Caco-2 (cell line): ENCODE measurements around the gene TMEM187. TPM values are rescaled to one million over a fixed set of nuclear protein-coding genes. Genes with fewer than 3 reads are reported as not detected.

Source experiments
- BruUV-seq: library from RNA; stranded (reverse); fragments of 400-500 nt; replicated peaks from 2 replicates; lab custom pipeline; 2021; lab: Mats Ljungman, UMichigan
- CTCF ChIA-PET: fragments of 300-600 bp; sonication (Branson Sonifier 250); formaldehyde crosslinking; loops from one replicate; lab custom pipeline; 2022; ENCODE audit warnings: antibody characterized with exemption; lab: Charles Lee
- POLR2A ChIA-PET: fragments of 300-600 bp; sonication (Branson Sonifier 250); formaldehyde crosslinking; loops from one replicate; lab custom pipeline; 2022; ENCODE audit warnings: antibody characterized with exemption; lab: Charles Lee
- DNase-seq, 2 experiments: peaks; one replicate each; pipeline versions ENCODE4 v3.0.0 to v3.0.0-alpha.2; 2020 to 2022
- H3K27me3 ChIP-seq: replicated peaks from 2 replicates; pipeline ENCODE4 v1.6.0; 2011; ENCODE audit warnings: low read length; ENCODE audit not compliant: control insufficient read depth, insufficient read depth
- H3K36me3 ChIP-seq: 2 replicates; pipeline ENCODE4 v1.5.1; 2011; ENCODE audit warnings: low read length; ENCODE audit not compliant: control insufficient read depth, insufficient read depth
- H3K4me1 ChIP-seq: fragments of 250-450 bp; sonication (Bioruptor Pico); 2 replicates; pipeline ENCODE4 v1.5.1; 2020; ENCODE audit warnings: mild to moderate bottlenecking
- H3K4me3 ChIP-seq: 2 replicates; pipeline ENCODE4 v1.5.1; 2011; ENCODE audit warnings: low read depth, mild to moderate bottlenecking, control low read depth, low read length
- H3K9me3 ChIP-seq: fragments of 250-450 bp; sonication (Bioruptor Pico); 2 replicates; pipeline ENCODE4 v1.5.1; 2020; ENCODE audit warnings: mild to moderate bottlenecking, moderate library complexity
- H3K27ac Mint-ChIP-seq: one replicate; pipeline ENCODE4 v1.8.0; 2022; ENCODE audit warnings: mixed read lengths; ENCODE audit not compliant: unreplicated experiment
- H3K27me3 Mint-ChIP-seq: one replicate; pipeline ENCODE4 v1.8.0; 2022; ENCODE audit warnings: mixed read lengths; ENCODE audit not compliant: insufficient read depth, unreplicated experiment
- H3K36me3 Mint-ChIP-seq: one replicate; pipeline ENCODE4 v1.8.0; 2022; ENCODE audit warnings: mild to moderate bottlenecking, mixed read lengths; ENCODE audit not compliant: insufficient read depth, unreplicated experiment
- H3K4me1 Mint-ChIP-seq: one replicate; pipeline ENCODE4 v1.8.0; 2022; ENCODE audit warnings: low read depth, mixed read lengths; ENCODE audit not compliant: unreplicated experiment
- H3K4me3 Mint-ChIP-seq: one replicate; pipeline ENCODE4 v1.8.0; 2022; ENCODE audit warnings: mild to moderate bottlenecking, moderate library complexity, mixed read lengths; ENCODE audit not compliant: unreplicated experiment
- H3K9me3 Mint-ChIP-seq: one replicate; pipeline ENCODE4 v1.8.0; 2022; ENCODE audit warnings: mixed read lengths; ENCODE audit not compliant: unreplicated experiment
- intact Hi-C: fragments of 100-400 bp; cut with micrococcal nuclease; formaldehyde crosslinking; loops from one replicate; pipeline ENCODE4 v1.10.0; 2022; ENCODE audit not compliant: unreplicated experiment
- total RNA-seq: library from RNA; stranded (reverse); gene quantifications from 2 replicates; pipeline ENCODE4 v1.2.3, GENCODE V29; 2022
- TF ChIP-seq, protein P1 (sequence below), 2 experiments: fragments of 200-600 bp in 1 of 2; IDR thresholded peaks; 1 replicate in 1 of 2; 2 replicates in 1 of 2; pipeline versions ENCODE4 v1.5.1 to v1.8.0; 2011 to 2022; ENCODE audit warnings: antibody characterized with exemption in 1 of 2, control low read depth in 1 of 2, inconsistent platforms in 1 of 2, low read depth in 1 of 2, low read length in 1 of 2, mild to moderate bottlenecking in 1 of 2, moderate library complexity in 1 of 2; ENCODE audit not compliant: insufficient read depth in 1 of 2, severe bottlenecking in 1 of 2, unreplicated experiment in 1 of 2

TMEM187 gene
- total RNA-seq, 1 experiment from 2014 or later: 4.9 TPM

DNA sequence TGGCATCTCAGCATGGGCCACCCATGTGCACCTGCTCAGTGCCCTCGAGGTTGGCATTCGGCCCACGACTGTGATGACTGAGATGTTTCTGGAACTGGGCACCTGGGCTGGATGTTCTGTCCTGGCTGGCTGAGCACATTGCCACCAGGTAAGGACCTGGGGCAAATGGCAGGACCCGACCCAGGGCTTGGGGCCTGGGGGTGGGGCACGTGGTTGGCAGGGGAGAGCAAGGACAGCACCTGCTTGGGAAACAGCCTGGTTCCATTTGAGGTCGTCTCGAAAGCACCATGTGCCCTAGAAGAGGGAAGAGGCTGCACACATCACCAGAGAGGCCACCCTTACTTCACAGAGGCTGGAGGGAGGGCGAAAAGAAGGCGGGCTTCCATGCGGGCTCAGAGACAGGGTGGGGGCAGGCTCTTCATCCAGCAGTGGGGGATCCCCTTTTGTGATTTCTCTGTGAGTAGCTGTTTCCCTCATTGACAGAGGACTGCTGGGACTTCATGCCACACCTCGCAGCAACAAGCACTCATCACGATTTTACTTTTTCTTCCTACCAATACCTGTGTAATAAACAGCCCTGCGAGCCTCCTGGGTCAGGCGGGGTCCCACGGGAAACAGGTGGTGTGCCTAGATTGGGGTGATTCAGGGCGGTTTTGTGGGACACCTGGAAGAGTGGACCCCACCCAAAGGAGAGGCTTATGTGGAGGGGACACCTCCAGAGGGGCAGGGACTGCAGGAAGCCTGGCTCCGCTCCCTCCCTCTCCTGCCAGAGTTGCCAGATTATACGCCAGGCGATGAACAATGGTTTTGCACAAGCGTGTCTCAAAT, 12.0 kb downstream of the TMEM187 start:
- TF ChIP-seq, protein P1, sequence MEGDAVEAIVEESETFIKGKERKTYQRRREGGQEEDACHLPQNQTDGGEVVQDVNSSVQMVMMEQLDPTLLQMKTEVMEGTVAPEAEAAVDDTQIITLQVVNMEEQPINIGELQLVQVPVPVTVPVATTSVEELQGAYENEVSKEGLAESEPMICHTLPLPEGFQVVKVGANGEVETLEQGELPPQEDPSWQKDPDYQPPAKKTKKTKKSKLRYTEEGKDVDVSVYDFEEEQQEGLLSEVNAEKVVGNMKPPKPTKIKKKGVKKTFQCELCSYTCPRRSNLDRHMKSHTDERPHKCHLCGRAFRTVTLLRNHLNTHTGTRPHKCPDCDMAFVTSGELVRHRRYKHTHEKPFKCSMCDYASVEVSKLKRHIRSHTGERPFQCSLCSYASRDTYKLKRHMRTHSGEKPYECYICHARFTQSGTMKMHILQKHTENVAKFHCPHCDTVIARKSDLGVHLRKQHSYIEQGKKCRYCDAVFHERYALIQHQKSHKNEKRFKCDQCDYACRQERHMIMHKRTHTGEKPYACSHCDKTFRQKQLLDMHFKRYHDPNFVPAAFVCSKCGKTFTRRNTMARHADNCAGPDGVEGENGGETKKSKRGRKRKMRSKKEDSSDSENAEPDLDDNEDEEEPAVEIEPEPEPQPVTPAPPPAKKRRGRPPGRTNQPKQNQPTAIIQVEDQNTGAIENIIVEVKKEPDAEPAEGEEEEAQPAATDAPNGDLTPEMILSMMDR (IDR thresholded peaks at IDR 0.05; ENCODE audit: insufficient read depth in 1 of 2, low read depth in 1 of 2, low read length in 1 of 2, severe bottlenecking in 1 of 2, unreplicated experiment in 1 of 2): no peak
- no peaks in the 10 kb centered on the region for H3K9me3 ChIP-seq
- DNase-seq: no peak
- Mint-ChIP-seq H3K9me3 (no peaks in the 10 kb centered on the region), H3K27me3 (no peaks in the 10 kb centered on the region), H3K4me1 (no peaks in the 10 kb centered on the region), H3K27ac (no peak overlapping the region), H3K4me3 (no peak overlapping the region), H3K36me3 (no peaks in the 10 kb centered on the region)
- BruUV-seq: no TSS peak
- ChIA-PET CTCF (no interaction called here), POLR2A (no interaction called here)
- H3K27me3 ChIP-seq: no peaks in the 10 kb centered on the region
- no peaks in the 10 kb centered on the region for H3K4me1 ChIP-seq
- H3K4me3 ChIP-seq: no peak overlapping the region
- no peaks in the 10 kb centered on the region for H3K36me3 ChIP-seq
- intact Hi-C loops: no loop called here

DNA sequence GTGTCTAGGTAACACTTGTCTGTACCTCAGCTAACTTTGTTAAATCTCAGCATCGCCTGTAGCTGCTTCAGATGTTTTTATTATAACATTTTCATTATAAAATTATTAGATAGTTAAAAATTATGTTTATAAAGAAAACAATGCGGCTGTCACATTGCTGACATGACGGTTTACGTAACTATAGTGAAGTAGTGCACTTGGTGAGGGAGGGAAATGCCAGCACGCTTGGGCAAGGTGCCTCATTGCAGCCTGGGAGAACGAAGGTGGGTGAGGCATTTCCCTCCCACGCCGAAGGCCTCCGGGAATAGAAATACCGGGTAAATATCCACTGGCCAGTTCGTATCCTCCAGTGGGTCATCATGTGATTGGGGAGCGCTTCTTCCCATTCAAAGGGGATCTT, 15.9 kb downstream of the TMEM187 start:
- H3K36me3 Mint-ChIP-seq: no peaks in the 10 kb centered on the region
- BruUV-seq: no TSS peak
- H3K4me1 Mint-ChIP-seq: no peaks in the 10 kb centered on the region
- ChIA-PET POLR2A (no interaction called here), CTCF (no interaction called here)
- TF ChIP-seq, protein P1 (IDR thresholded peaks at IDR 0.05; ENCODE audit: insufficient read depth in 1 of 2, low read depth in 1 of 2, low read length in 1 of 2, severe bottlenecking in 1 of 2, unreplicated experiment in 1 of 2): no peak
- no peak overlapping the region for H3K27ac Mint-ChIP-seq
- Histone ChIP-seq H3K4me3 (no peak overlapping the region), H3K9me3 (no peaks in the 10 kb centered on the region), H3K4me1 (no peaks in the 10 kb centered on the region), H3K27me3 (no peaks in the 10 kb centered on the region), H3K36me3 (no peaks in the 10 kb centered on the region)
- no peaks in the 10 kb centered on the region for H3K27me3 Mint-ChIP-seq
- H3K9me3 Mint-ChIP-seq: no peaks in the 10 kb centered on the region
- H3K4me3 Mint-ChIP-seq: no peak overlapping the region
- intact Hi-C loops: no loop called here
- DNase-seq: no peak

DNA sequence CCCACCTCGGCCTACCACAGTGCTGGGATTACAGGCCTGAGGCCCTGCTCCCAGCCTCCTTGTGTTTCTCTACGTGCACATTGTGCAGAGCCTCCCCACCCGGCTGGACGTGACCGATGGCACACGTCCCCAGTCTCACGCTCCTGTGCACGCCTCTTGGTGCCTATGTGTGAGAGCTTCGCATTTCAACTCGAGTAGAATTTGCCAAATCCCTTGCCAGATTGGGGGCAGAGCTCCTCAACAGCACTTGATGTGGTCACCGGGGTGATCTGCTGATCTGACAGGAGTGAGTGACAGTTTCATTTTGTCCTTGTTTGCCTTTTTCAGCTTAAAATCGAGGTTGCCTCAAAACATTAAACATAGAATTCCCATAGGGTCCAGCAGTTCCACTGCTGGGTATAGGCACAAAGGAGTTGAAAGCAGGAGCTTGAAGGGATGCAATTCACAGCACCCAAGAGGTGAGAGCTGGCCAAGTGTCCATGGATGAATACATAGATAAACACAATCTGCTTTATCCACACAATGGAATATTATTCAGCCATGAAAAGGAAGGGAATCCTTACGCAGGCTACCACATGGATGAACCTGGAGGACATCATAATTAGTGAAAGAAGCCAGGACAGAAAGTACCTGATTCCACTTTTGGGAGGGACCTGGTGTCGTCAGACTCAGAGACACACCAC, 17.6 kb downstream of the TMEM187 start:
- no peaks in the 10 kb centered on the region for H3K9me3 ChIP-seq

More for the DNA sequence above, 17.6 kb downstream of the TMEM187 start:
- POLR2A ChIA-PET: no interaction called here
- Histone ChIP-seq H3K27me3 (no peaks in the 10 kb centered on the region), H3K4me1 (no peaks in the 10 kb centered on the region), H3K36me3 (no peaks in the 10 kb centered on the region), H3K4me3 (no peak overlapping the region)
- TF ChIP-seq, protein P1 (IDR thresholded peaks at IDR 0.05; ENCODE audit: insufficient read depth in 1 of 2, low read depth in 1 of 2, low read length in 1 of 2, severe bottlenecking in 1 of 2, unreplicated experiment in 1 of 2): no peak
- no TSS peak for BruUV-seq
- intact Hi-C loops: no loop called here
- CTCF ChIA-PET: no interaction called here
- no peak overlapping the region for H3K27ac Mint-ChIP-seq
- no peaks in the 10 kb centered on the region for H3K9me3 Mint-ChIP-seq
- no peaks in the 10 kb centered on the region for H3K4me1 Mint-ChIP-seq
- no peaks in the 10 kb centered on the region for H3K36me3 Mint-ChIP-seq
- no peak overlapping the region for H3K4me3 Mint-ChIP-seq
- no peak for DNase-seq
- H3K27me3 Mint-ChIP-seq: no peaks in the 10 kb centered on the region
